Stimulated activated CD4-positive, alpha-beta T cell treated with anti-CD3 and anti-CD28 coated beads, TNF-alpha, amount 100 ng/mL, for 1 hour (primary cell): ENCODE data around the gene PTP4A1.

Source experiments
- DNase-seq, 3 donors: peaks; one replicate each; pipeline ENCODE4 v3.0.0-alpha.2; 2020; ENCODE audit warnings: low read depth in 3 of 3, low spot score in 1 of 3

Gene PTP4A1

DNA sequence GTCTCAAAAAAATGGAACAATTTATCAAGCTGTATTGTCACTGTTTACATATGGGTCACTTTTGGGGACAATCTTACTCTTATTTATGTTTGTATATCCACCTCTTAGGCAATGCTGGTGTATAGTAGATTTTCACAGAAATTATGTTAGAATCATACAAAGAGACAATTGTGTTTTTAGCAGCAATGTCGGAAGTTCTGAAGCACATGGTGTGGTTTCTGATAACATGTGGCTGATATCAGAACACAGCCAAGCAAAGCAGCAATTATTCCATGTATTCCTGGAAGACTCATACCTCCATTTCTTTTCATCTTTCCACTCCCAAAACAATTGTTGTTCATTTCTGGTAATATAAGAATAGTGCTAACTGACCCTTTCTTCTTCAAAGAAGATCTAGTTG lies 17.5 kb upstream of the PTP4A1 start:
- DNase-seq = no peak

- DNase-seq = no peak
These were observed 15.9 kb upstream of the PTP4A1 start for GRCh38 chr6:63556369-63556768.

GRCh38 chr6:63558278-63558677 lies 14.0 kb upstream of the PTP4A1 start:
- DNase-seq = no peak

DNA sequence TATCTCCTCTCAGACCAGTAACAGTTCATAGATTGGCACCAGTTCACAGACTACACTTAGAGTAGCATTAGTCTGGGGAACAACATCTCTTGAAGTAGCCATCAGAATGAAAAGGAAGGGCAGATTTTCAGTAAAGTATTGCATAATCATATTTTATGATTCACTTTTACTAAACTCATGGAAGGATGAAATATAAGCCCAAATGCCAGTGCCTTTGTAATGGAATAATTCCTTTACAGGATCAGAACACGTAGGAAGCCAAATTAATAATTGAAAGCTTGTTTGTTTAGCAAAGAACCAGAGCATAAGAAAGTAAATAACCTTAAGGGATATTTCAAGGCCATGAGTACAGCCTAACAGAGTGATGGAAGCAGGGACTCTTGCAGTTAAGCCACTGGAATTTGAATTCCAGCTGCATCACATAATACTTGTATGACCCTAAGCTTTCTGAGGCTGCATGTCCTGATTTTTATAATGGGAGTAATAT lies 11.4 kb upstream of the PTP4A1 start:
- no peak for DNase-seq

DNA sequence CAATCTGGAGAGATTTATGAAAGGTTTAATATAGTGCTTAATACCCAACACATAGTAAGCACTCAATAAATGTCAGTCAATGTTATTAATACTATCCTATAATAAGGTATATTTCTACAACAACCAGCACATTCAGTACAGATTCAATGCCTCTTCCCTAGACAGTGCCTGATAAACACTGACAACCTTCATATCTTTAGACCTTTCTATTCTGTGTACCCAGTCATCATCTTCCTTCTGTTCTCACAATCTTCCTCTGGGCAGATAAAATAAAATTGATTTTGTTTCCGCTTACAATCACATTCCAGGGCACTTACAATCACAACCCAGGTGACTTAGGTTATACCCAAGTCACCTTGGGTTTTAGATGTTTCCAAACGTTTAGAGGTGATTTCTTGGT lies 11.0 kb upstream of the PTP4A1 start:
- no peak for DNase-seq

GRCh38 chr6:63563235-63563634 lies 9.0 kb upstream of the PTP4A1 start:
- DNase-seq = no peak

- DNase-seq = no peak
These were observed 7.1 kb upstream of the PTP4A1 start for GRCh38 chr6:63565058-63565726.

DNA sequence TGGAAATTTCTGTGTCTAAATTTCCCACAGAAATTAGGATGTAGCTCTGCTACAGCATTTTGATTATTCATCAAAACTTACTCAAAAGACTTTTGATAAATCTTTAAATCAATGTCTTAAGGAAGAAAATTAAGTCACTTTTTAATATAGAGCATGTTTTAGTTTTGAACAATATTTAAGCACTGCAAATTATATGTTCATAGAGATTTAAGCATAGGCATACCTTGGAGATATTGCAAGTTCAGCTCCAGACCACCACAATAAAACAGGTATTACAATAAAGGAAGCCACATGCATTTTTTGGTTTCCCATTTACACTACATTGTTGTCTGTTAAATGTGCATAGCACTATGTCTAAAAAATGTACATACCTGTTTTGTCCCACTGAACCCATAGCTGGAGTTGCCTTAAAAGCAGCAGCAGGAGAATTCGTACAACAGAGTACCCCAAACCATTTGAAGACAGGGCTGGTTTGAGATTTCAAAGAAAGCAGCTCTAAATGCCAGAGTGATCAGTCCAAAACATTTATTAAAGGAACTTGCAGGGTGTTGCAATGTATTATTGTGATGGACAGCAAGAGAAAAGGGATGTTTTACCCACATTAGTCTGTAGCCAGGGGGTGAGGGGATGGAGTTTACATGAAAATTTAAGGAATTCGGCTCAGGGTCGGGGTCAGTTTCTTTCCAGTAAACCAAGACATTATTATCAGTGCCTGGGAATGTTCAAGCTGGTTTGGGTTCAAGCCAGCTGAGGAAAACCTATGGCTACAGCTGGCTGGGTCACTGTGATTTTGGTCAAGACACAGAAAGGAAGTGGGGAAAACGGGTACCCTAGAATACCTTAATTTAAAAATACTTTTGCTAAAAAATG lies 6.3 kb upstream of the PTP4A1 start:
- DNase-seq = no peak

DNA sequence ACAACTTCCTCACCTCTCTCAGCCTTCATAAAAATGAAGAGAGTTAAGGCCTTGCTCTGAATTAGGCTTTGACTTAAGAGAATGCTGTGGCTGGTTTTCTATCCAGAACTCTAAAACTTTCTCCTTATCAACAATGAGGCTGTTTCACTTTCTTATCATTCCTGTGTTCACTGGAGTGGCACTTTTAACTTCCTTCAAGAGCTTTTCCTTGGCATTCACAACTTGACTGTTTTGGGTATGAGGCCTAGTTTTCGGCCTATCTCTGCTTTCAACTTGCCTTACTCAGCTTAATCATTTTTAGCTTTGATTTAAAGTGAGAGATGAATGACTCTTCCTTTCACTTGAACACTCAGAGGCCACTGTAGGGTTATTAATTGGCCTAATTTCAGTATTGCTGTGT lies 4.3 kb upstream of the PTP4A1 start:
- no peak for DNase-seq

GRCh38 chr6:63571361-63572043 lies 778 bp upstream of the PTP4A1 start:
- peak in 2 of 3 donors; percentile 8 to 32 for DNase-seq

- DNase-seq = peak in 1 of 3 donors; percentile 12
These were observed 431 bp downstream of the PTP4A1 start for GRCh38 chr6:63572747-63573075.

GRCh38 chr6:63573076-63573898 lies 1.0 kb downstream of the PTP4A1 start:
- peak; percentile 13 to 45 (median 27) for DNase-seq

DNA sequence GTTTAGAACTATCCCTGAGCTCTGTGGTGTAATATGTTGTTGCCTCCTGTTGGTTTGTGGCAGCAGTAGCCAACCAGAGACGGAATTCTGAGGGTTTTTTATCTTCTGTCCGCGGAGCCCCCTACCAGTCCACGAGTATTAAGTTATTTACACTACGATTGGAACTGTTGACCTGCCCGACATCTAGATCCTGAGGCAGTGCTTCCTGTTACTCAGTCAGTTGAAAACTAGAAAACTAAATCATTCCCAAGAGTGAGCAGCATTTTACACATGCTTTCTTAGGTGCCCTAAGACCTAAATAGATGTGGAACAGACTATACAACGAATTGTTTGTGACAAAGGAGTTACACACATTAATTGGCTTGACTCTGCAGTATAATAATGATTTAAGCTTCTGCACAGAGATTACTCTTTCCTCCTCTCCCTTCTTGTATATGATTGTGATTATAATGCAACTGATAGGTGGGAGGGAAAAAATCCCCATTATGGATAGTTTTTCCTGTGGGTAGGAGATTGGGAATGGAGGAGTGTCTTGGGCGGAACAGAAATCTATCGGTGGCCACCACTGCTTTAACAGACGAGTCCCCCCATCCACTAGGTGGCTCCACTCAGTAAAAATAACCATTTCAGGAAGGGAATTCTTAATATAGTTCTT lies 1.7 kb downstream of the PTP4A1 start:
- no peak for DNase-seq

GRCh38 chr6:63574554-63574900 lies 2.2 kb downstream of the PTP4A1 start:
- DNase-seq = no peak

DNA sequence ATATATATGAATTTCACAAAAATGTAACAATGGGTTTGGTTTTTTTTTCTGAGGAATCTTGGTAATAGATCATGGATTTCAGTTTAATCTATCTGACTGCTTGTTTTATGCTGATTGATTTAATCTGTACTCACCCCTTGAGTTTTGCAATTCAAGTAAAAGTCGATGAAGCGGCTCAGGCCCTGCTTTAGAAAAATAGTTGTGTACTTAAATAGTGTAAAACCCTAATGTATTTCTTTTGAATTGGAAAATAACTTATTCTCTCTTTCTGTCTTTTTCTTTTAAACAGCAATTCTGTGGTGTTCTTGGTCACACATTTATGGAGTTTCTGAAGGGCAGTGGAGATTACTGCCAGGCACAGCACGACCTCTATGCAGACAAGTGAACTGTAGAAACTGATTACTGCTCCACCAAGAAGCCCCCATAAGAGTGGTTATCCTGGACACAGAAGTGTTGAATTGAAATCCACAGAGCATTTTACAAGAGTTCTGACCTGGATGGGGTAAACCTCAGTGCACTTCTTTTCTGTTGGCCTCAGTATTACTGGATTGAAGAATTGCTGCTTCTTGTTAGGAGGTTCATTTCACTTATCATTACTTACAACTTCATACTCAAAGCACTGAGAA lies 4.0 kb downstream of the PTP4A1 start:
- no peak for DNase-seq

DNA sequence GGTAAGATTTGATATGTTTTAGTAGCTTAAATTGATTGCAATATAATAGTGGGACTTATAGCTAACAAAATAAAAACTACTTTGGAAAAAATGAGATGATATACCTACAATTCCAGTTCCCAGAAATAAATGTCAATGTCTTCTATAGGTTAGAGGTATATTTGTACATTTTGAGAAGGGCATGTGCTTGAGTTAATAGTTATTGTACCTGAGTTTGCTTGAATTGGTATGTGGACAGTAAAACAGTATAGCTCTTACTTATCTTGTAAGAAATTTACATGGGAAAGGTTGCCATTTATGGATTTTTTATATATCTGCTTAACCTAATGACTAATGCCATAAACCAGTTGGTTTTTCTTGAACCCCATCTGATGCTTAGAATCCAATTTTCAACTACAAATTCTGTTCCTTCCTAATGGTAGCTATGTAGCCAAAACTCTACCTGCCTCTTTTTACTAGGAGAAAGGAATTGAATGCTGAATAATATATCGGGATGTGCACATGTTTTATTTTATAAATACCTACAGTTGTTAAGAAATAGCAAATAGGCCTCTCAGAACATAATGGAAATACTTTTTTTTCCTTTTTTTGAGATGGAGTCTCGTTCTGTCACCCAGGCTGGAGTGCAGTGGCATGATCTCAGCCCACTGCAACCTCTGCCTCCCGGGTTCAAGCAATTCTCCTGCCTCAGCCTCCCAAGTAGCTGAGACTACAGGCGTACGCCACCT lies 4.9 kb downstream of the PTP4A1 start:
- no peak for DNase-seq

- DNase-seq = no peak
These were observed 6.5 kb downstream of the PTP4A1 start for GRCh38 chr6:63578757-63579156.

GRCh38 chr6:63579937-63580703 lies 7.8 kb downstream of the PTP4A1 start:
- no peak for DNase-seq

DNA sequence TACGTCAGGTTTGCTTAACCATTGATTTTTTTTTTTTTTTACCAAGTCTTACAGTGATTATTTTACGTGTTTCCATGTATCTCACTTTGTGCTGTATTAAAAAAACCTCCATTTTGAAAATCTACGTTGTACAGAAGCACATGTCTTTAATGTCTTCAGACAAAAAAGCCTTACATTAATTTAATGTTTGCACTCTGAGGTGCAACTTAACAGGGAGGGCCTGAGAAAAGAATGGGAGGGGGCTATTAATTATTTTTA lies 8.4 kb downstream of the PTP4A1 start:
- no peak for DNase-seq
